Psoas muscle (tissue), 8 donors: Measurements from ENCODE around the gene TRAF3IP1. TPM values are rescaled to one million over a fixed set of nuclear protein-coding genes. Genes with fewer than 3 reads are reported as not detected.
A peak's percentile ranks its signal among the peaks of the same experiment; 100 is the strongest.
"Not testable (repeated sequence)": the region's sequence is repeated elsewhere in the genome, so short reads cannot be mapped to it uniquely, and the experiment has no call there.

Experiments used
- ATAC-seq, 4 donors: fragments of 200-7000 bp; cut with Tn5 transposase; one replicate each; pipeline ENCODE4 v1.9.1; 2020; ENCODE audit warnings: moderate library complexity in 3 of 4, mild to moderate bottlenecking in 2 of 4
- DNase-seq, 2 donors: peaks; one replicate each; pipeline ENCODE4 v3.0.0-alpha.2; 2020
- H3K27ac ChIP-seq: fragments of 200-600 bp; one replicate; pipeline ENCODE4 v1.8.0; 2022
- H3K27me3 ChIP-seq, 3 donors: fragments of 200-600 bp in 1 of 3; one replicate each; pipeline versions ENCODE4 v1.6.1 to v1.8.0; 2013 to 2022; ENCODE audit warnings: low read length in 2 of 3, mild to moderate bottlenecking in 2 of 3, moderate library complexity in 1 of 3; ENCODE audit not compliant: insufficient read depth in 3 of 3
- H3K36me3 ChIP-seq, 2 donors: fragments of 200-600 bp in 1 of 2; one replicate each; pipeline versions ENCODE4 v1.6.1 to v1.8.0; 2013 to 2022; ENCODE audit warnings: low read depth in 1 of 2, mild to moderate bottlenecking in 1 of 2, moderate library complexity in 1 of 2; ENCODE audit not compliant: insufficient read depth in 1 of 2
- H3K4me1 ChIP-seq: fragments of 200-600 bp; one replicate; pipeline ENCODE4 v1.8.0; 2022
- H3K4me3 ChIP-seq: fragments of 200-600 bp; one replicate; pipeline ENCODE4 v1.8.0; 2022; ENCODE audit warnings: mild to moderate bottlenecking
- H3K9me3 ChIP-seq: fragments of 200-600 bp; one replicate; pipeline ENCODE4 v1.8.0; 2022
- WGBS, 3 donors: extraction: QIAGEN DNeasy Blood & Tissue Kit; methylation state at CpG; one replicate each; pipeline versions ENCODE4 v1.1.6 to v1.1.7; 2013; 5-methylcytosine and 5-hydroxymethylcytosine counted together
- intact Hi-C, 2 donors: fragments of 100-400 bp; cut with DNase I; formaldehyde crosslinking; loops; one replicate each; pipeline versions ENCODE4 v1.11.0 to v1.14.2; 2022
- polyA plus RNA-seq, 3 donors: library from polyadenylated mRNA; stranded (reverse); fragments of 200-250 nt; gene quantifications; one replicate each; pipeline ENCODE4 v1.2.3, GENCODE V29; 2013
- total RNA-seq, 4 donors: library from RNA; stranded (reverse); fragmentation: NEBNext Ultra II Directional in 2 of 4; extraction: Animal tissue kit (Norgen Biotek cat#: 25700) in 2 of 4; gene quantifications; one replicate each; pipeline versions ENCODE4 v1.2.1 to v1.2.4, GENCODE V29; 2021 to 2023
- TF ChIP-seq, protein P1 (sequence below): fragments of 200-600 bp; IDR thresholded peaks from one replicate; pipeline ENCODE4 v1.8.0; 2022; ENCODE audit warnings: antibody characterized with exemption
- donor health status: healthy with polysubstance abuse.
- donor health status: DM: no; HTN: no; CAD: no; lungs with moderate emphysema.
- donor health status: Bipolar disorder and iron deficiency.
- donor health status: healthy.
- donor health status: DM: yes; HTN: yes; CAD: no.
- donor health status: DM: no; HTN: no; CAD: no.
- donor health status: DM: no; HTN: no; CAD: no.
- donor health status: DM: yes; HTN: yes; CAD: no.

The TRAF3IP1 gene
- total and polyA plus RNA-seq, 7 donors = 2.9 to 30.9 (median 16.3) TPM

DNA sequence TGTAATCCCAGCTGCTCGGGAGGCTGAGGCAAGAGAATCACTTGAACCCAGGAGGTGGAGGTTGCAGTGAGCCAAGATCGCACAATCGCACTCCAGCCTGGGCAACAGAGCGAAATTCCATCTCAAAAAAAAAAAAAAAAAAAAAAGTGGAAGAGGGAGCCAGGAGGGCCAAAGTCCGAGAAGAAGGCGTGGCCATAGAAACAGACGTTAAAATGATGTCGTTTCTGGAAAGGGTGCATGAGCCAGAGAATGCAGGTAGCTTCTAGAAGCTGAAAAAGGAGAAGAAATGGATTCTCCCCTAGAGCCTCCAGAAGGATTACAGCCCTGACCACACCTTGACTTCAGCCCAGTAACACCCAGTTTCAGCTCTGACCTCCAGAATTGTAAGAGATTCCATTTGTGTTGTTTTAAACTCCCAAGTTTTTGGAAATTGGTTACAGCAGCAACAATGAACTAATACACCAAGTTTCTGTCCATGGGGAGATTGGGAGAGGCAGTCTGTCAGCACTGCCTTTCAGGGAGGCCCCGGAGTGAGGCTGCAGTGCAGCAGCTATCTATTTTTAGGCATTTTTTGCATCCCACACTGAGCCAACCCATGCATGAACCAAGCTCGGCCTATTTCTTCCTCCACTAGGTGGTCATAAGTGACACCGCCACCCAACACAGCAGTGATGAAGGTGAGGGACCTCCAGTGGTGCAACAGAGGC is 14.2 kb upstream of the TRAF3IP1 start:
- Histone ChIP-seq H3K36me3 (no peaks in the 10 kb centered on the region), H3K27me3 (no peaks in the 10 kb centered on the region), H3K4me3 (no peak overlapping the region), H3K27ac (no peak overlapping the region), H3K4me1 (no peaks in the 10 kb centered on the region), H3K9me3 (no peaks in the 10 kb centered on the region)
- ATAC-seq (no peak), DNase-seq (no peak)
- TF ChIP-seq, protein P1, sequence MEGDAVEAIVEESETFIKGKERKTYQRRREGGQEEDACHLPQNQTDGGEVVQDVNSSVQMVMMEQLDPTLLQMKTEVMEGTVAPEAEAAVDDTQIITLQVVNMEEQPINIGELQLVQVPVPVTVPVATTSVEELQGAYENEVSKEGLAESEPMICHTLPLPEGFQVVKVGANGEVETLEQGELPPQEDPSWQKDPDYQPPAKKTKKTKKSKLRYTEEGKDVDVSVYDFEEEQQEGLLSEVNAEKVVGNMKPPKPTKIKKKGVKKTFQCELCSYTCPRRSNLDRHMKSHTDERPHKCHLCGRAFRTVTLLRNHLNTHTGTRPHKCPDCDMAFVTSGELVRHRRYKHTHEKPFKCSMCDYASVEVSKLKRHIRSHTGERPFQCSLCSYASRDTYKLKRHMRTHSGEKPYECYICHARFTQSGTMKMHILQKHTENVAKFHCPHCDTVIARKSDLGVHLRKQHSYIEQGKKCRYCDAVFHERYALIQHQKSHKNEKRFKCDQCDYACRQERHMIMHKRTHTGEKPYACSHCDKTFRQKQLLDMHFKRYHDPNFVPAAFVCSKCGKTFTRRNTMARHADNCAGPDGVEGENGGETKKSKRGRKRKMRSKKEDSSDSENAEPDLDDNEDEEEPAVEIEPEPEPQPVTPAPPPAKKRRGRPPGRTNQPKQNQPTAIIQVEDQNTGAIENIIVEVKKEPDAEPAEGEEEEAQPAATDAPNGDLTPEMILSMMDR = no peak
- 86 to 94% (median 88%) methylated on average over 11 of the region's 11 CpGs for WGBS, 3 donors
- intact Hi-C loops = no loop called here

DNA sequence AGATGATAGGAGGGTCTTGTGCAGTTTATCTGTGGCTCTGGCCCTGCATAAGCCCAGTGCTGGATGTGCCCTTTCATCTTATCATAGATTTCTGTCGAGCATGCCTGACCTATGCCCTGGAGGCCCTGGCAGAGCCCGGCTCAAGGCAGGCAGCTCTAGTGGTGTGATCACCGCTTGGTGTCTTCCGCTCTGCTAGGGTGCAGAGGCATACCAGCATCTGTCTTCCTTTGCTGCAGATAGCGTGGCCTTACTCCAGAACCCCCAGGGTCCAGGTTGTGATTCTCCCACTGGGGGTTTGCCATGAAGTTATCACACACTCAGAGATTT is 13.7 kb upstream of the TRAF3IP1 start:
- no peak for DNase-seq
- no peak overlapping the region for H3K4me3 ChIP-seq
- 70 to 92% (median 79%) methylated on average over 5 of the region's 5 CpGs for WGBS, 3 donors
- H3K27me3 ChIP-seq = no peaks in the 10 kb centered on the region
- H3K36me3 ChIP-seq = no peaks in the 10 kb centered on the region
- no peaks in the 10 kb centered on the region for H3K9me3 ChIP-seq
- ATAC-seq = no peak
- intact Hi-C loops = no loop called here
- TF ChIP-seq, protein P1 = no peak
- H3K27ac ChIP-seq = no peak overlapping the region
- no peaks in the 10 kb centered on the region for H3K4me1 ChIP-seq

DNA sequence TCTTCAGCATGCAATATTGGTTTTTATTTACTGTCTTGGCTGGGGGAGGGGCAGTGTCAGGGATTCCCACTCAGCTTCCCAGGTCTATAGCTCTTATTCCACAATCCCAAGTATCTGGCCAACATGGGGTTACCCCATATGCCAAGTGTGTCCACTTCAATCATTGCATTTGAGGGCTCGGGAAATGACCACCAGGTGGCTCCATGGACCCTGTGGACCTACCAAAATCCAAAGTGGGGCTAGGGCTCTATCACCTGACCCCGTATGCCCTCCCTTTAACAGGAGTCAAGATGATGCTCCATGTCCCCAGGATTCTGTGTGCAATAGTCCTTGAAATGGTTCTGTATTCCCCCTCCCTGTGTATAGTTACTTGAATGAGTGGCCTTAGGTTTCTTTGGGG is 12.1 kb upstream of the TRAF3IP1 start:
- DNase-seq (no peak), ATAC-seq (peak; percentile 64 to 76 (median 73))
- TF ChIP-seq, protein P1 = peak; percentile 54
- Histone ChIP-seq H3K27me3 (no peaks in the 10 kb centered on the region), H3K4me1 (no peaks in the 10 kb centered on the region), H3K27ac (no peak overlapping the region), H3K9me3 (no peaks in the 10 kb centered on the region), H3K36me3 (no peaks in the 10 kb centered on the region), H3K4me3 (no peak overlapping the region)
- WGBS, 3 donors = 54 to 80% (median 58%) methylated on average over 2 of the region's 2 CpGs
- intact Hi-C loops = loop anchor here in 1 of 2 donors (2.0 kb wide), 1 partner anchor 31 kb away; no protein-coding TSS in a partner anchor

DNA sequence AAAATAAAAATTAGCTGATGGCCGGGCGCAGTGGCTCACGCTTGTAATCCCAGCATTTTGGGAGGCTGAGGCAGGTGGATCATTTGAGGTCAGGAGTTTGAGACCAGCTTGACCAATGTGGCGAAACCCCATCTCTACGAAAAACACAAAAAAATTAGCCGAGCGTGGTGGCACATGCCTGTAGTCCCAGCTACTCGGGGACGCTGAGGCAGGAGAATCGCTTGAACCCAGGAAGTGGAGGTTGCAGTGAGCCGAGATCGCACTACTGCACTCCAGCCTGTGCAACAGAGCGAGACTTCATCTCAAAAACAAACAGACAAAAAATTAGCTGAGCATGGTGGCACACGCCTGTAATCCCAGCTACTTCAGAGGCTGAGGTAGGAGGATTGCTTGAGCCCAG is 9.6 kb upstream of the TRAF3IP1 start:
- H3K36me3 ChIP-seq, intact Hi-C loops, H3K27ac ChIP-seq, ATAC-seq, H3K4me3 ChIP-seq, H3K27me3 ChIP-seq, H3K4me1 ChIP-seq, H3K9me3 ChIP-seq, DNase-seq: not testable (repeated sequence)
- 89 to 91% (median 89%) methylated on average over 14 of the region's 14 CpGs for WGBS, 3 donors

DNA sequence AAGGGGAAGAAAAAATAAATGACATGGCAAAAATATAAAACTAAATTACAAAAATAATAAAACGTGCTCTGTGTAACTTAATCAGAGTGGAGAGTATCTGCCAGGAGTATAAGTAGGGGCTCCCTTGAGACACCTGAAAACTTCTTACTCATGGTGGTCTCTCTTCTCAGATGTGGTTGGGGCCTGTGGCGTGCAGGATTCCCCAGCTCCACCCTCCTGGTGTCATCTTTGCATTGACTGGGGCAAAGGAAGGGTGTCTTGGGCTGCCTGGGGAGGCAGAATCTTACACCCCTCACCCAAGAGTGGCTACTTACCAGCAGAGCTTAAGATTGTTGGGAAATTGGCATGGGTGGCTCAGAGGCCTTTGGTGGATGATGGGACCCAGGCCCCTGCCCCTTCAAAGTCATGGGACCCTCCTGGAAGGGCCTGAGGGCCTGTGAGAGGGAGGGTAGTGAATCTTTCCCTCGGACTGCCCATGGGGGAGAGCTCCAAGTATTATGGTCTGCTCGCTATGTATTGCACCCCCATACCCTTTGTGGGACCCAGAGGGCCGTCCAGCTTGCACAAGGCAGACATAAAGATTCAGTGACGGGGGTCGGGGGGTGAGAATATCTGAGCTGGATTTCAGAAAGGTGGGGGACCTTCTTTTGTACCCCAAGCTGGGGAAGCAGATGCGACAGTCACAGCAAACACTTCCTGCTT is 6.9 kb upstream of the TRAF3IP1 start:
- Histone ChIP-seq H3K9me3 (no peaks in the 10 kb centered on the region), H3K27ac (no peak overlapping the region), H3K4me3 (no peak overlapping the region), H3K36me3 (no peaks in the 10 kb centered on the region), H3K4me1 (no peaks in the 10 kb centered on the region), H3K27me3 (no peaks in the 10 kb centered on the region)
- TF ChIP-seq, protein P1 = no peak
- ATAC-seq = no peak
- DNase-seq = no peak
- intact Hi-C loops = no loop called here
- WGBS, 3 donors = 90 to 93% (median 91%) methylated on average over 8 of the region's 8 CpGs
